UCSD-AML1 (cell line): Measurements from ENCODE around the gene OLFM1.

Experiments
- DNase-seq: peaks from one replicate; lab custom pipeline; 2025; ENCODE audit not compliant: unreplicated experiment; lab: John Stamatoyannopoulos, UW

OLFM1 gene

DNA sequence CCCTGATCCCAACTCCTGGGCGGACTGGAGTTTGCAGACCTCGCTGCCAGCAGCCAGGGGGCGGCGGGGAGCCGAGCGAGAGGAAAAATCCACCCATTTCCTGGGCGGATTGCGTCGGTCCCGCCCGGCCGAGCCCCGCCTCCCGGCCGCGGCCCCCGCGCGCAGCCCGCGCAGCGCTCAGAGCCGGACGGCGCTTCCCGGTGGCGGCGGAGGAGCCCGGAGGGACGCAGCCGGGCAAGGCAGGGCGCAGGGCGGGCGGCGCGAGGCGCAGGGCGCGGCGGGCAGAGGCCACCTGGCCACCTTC, at the start of gene OLFM1:
Gene OLFM1, plus strand, starts transcription at position 180 of the 304 bp plus-strand sequence. CDS start 322 bp downstream, outside the sequence.
- peak; percentile 40 for DNase-seq

DNA sequence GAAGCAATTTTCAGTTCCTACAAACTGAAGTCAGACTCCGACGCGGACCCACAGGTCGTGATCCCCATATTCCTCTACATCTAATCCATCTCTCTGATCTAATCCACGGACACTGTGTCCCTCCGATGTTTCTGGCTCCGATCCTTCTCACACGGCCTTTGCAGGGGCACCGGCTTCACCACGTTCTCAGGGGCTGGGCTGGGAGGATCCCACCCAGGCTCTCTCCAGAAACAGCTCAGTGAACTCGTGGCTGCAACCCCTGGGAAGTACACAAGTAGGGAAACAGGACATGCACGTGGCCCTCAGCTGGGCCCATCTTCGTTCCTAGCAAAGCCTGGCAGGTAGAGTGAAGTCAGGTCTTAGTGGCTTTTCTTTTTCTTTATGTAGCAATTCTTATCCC, 49.1 kb upstream of the OLFM1 start:
- no peak for DNase-seq

DNA sequence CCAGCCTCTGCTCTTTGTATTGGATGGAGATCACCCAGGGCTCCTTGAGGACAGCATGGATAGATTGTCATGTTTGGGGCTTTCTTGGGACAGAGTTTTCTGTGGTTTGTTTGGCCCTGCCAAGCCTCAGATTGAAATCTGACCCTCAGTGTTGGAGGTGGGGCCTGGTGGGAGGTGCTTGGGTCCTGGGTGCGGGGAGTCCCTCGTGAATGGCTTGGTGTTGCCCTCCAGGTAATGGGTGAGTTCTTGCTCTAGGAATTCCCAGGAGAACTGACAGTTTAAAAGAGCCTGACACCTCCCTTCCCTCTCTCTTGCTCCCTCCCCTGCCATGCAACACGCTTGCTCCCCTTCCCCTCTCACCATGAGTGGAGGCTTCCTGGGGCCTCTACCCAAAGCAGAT, 48.6 kb upstream of the OLFM1 start:
- DNase-seq = no peak

DNA sequence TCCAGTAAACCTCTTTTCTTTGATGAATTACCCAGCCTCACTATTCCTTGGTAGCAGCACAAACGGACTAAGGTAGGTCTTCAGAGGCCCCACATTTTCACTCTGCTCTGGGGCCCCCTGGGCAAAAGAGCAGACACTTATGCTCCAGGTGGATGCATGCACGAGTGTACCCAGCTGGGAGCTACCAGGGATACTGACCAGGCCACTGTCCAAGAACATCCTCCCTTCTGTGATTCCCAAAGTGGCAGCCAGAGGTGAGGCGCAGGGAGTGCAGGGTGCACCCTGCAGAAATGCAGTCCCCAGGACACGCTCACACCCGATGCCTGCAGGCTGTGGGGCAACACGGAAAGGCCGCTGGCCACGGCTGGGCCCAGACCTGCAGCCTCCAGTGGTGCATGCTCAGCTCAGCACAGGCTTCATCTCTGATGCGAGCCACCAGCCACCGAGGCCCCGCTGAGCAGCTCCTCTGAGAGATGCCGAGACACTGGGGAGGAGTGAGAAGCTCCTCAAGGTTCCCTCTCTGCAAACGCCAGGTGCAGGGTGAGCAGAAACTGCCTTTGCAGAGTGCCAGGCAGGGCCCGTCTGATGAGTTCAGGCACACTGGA, 48.1 kb upstream of the OLFM1 start:
- DNase-seq = no peak

DNA sequence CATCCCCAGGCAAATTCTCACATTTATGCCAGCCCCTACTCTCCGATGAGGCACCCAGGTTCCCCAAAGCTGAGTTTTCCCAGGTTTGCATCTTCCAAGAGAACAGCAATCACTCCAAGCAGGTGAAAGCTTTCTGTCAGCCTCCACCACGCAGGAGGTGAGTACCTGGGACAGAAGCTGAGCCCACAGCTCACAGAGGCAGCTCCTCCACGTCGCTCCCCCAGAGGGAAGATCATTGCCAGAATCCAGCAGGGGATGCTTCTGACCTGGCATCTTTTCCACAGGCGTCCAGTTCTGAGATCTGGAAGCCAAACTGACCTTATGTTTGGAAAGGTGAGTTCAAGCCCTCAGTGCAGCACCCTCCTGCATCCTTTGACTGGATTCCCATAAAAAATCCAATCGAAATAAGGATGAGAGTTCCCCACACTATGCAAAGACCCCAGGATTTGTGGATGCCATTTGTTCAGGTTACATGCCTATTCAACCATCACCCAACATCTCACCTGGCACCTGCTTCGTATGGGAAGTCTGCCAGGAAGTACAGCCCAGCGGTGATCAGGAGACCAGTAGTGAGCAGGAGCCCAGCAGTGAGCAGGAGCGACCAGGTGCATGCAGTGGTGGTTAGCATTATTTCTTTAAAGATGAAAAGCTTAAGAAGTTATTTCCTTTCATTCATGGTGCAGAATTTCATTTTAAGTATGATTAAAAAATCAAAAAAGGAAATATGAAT, 47.4 kb upstream of the OLFM1 start:
- no peak for DNase-seq

DNA sequence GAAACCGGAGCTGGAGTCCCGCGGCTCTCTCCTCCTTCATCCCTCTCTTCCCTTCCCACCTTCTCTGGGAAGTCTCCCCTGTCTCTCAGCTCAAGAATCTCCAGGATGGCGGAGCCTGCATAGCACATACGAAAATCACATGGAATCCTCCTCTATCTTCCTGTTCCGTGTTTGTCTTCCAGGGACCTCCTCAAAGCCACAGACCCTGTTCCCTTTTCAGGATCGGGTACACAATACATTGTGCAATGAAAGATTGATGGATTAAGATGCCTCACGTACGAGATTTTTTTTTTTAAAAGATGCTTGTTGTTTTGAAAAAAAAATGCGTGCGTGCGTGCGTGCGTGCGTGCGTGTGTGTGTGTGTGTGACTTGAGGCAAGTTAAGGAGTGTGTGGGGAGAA, 46.6 kb upstream of the OLFM1 start:
- DNase-seq = no peak

DNA sequence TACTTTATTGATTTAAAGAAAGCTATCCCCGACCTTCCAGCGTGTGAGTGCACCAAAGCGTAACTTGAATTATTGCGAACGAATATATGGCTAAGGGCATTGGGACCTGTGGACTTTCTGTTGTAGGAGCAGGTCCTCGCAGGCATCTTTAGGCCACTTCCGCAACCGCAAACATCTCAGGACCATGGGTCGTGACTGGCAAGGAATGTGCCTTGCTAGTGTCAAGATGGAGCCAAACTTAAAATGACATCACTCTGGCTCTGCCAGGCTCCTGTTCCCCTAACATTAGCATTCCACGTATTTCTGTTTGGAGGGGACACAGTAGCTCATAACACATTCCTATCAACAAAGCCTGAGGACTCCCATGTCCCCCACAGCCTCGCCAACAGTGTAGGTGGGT, 44.1 kb upstream of the OLFM1 start:
- DNase-seq = no peak

DNA sequence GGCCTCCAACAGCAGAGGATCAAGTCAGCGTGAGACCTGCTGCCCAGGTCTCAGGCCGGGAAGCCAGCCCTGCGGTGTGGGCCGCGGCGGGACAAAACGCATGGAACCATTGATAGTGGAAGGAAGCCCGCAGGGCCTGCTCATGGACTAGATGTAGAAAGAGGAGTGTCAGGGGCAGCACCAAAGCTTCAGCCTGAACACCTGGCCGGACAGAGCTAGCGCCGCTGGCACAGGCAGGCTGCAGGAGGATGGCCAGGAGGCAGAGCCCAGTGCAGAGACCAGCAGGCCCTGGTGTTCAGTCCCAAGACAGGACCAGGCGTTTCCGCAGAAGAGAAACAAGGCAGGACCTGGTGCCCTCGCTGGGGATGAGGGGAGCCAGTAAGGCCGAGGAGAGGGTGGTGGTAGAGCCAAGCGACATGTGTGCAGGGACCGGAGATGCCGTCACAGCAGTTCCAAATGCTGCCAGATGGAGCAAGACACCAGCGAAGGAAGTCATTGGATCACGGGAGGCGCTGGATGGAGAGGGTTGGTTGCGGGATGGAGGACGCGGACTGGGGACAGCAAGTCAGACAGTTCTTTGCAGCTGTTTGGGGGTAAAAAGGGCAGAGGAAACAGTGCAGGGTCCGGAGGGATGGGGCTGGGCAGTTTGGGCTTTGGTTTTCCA, 42.1 kb upstream of the OLFM1 start:
- DNase-seq = no peak

DNA sequence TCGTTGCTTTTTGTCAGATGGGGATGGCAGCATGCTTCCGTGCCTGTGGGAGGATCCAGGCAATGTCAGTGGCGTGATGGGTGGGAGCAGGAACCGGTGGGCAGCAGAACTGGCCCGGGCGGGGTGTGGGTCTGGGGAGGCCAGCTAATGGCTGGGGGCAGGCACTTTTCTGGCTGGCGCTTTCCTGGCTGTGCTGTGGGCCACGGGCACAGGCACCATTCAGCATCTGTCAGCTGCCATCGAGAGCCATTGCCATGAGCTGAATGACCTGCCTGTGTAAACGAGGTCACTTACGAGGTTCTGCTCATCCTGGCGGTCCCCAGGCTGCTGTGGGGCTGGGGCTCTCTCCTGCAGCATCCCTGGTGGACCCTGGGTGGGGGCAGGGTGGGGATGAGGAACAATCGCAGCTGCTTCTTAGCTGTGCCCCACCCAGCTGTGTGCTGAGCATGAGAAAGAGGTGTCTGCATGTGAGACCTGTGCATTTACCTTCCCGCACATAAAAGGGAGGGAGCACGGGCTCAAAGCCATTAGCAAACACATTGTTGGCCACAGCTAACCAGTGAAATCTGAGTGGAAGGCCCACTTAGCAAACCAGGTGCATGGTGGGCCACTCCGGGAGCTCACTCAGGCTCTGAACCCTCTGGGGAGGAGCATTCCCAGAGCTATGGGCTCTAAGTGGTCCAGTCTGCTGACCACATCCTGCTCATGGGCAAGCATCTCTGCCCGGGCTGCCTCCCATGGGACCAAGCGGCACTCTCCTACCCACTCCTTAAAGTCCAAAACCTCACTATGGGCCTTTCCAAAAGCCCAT, 41.3 kb upstream of the OLFM1 start:
- DNase-seq = no peak

DNA sequence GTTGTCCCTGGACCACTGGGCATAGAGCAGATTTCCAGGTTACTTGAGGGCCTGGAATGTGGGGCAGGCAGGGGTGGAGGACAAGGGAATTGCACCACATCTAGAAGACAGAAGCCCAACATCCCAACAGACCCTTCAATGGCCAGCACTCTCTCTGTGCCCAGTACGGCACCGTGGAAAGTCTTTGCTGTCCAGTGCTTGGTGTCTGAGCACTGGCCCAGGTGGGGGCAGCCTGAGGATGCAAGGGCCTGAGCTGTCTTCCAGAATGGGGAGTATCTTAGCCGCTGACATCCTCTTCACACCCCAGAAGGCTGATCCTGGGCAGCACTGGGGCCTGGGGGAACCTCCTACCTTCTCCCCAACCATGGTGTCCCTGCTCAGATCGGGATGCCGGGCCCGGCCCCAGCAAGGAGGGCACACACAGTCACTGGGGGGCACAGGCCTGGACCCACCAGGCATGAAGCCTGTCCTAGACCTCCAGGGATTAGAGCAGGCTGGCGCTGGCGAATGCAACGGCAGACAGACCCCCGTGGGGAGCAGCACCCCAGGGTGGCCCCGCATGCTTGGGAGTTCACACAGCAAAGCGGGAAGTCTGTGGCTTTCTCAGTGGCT, 40.6 kb upstream of the OLFM1 start:
- DNase-seq = peak; percentile 23

DNA sequence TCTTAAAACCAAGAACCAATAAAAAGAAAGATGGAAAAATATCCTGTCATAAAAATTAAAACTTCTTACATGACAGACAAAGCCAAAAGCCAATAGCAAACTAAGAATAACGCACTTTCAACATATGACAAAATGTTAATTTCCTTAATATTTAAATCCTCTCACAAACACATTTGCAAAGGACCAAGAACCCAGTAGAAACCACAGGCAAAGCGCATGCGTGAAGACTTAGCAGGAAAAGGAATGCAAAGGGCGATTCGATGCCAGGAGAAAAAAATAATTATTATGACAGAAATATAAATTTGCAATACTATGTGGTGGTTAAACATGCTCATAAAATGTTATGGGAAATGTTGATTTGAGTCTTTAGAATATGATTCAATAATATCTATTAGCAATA, 39.9 kb upstream of the OLFM1 start:
- DNase-seq = no peak

DNA sequence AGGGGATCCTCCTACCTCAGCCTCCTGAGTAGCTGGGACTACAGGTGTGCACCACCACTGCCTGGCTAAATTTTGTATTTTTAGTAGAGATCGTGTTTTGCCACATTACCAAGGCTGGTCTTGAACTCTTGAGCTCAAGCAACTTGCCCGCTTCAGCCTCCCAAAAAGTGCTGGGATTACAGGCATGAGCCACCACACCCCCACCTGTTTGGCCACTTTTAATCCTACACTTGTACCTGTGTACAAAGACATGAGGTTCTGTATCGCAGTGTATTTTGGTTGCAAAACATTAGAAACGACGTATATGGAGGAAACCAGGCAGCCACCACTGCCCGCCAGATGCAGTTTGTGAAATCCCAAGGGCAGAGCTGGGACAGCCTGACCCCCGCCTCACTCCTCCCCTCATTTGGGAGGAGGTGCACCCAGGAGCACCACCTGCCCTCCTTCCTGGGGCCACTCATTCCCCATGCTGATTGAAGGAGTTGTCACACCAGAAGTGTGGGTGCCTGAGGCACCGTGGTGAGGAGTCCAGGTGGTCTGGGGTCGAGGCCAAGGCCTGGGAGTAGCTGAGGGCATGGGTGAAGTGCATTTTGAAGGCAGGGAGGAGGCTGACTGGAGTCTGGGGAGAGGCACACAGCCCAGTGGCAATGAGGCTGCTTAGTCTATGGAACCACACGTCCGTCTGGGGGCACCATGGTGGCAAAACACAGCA, 39.3 kb upstream of the OLFM1 start:
- DNase-seq = no peak

DNA sequence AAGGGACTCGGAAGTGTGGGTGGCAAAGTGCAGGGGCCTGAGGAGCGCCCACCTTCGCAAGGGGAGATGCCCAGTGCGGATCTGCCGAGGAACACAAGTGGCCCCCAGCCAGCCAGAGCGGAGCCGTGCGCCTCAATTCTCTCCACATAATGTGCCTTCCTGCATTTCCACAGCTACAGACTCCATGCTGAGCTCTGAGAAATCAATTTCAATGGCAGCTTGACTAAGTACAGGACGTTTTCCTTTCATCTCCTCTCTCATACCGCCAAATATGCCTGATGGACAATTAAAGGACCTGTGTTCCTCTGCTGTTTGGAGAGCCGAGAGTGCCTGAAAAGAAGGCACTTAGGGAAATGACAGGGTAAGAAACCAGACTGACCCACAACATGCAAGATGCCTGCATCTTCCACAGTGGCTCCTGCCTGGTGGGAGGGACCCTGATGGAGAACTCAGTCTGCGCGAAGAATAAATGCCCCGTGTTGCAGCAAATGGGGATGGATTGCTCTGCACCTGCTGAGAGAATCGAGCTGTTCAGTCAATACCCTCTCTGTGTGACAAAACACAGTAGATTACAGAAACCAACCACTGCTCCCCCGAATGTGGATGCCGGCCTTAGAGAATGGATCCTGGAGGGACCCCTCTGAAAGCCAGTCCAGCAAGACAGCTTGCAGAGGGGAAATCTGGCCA, 38.6 kb upstream of the OLFM1 start:
- no peak for DNase-seq

DNA sequence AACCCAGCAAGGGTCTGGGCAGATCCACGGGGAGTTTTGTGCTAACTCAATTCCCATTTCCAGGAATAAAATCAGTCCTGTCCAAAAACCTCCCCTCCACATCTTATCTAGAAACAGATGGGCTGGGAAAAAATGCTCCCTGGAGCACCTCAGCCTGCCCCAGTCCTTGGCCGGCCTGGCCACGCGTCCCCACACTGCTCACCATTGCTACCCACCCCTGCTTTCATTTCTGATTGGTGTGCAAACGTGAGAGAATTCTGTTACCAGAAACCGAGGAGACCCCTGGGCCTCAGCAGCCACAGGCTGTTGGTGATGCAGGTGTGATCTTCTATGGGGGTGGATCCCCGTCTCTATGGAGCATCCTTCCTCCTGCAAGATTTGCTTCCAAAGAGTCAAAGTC, 38.0 kb upstream of the OLFM1 start:
- DNase-seq = no peak

DNA sequence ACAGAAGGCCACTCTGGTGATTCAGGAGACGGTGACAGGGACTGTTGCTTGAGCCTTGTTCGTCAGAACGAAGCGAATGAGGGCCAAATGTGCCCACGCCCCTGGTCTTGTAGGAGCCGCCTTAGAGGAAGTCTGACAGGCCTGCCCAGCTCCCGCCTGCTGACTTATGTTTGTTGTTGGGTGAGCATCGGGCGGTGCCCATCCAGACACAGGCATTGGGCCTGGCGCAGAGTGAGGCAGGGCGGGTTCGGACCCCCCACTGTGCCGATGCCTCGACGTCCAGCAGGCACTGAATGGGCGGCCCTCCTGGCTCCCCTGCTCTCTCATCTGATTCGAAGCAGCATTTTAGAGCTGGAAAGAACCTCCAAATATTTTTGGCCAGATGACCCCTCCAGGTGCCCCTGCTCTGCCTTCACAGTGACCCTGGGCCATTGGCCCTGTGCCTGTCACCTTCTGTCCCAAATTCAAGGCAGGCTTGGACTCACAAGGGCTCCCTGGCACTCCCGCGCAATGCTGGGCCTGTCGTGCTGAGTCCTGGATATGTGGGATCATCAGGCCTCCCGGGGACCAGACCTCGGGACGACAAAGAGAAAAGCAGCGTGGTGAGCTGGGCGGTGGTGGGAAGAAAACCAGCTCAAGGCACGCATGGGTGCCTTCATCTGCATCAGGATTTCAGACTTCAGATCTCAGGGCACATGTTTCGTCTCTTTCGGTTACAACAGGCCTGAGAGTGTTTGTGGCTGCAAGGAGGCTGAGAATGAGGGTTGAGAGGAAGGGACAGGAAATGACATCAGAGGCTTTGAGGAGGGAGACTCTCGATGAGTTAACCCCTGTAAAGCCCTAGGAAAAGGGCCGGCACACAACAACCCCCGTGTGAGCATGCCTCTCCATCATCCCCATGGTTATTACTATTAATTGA, 37.1 kb upstream of the OLFM1 start:
- no peak for DNase-seq

DNA sequence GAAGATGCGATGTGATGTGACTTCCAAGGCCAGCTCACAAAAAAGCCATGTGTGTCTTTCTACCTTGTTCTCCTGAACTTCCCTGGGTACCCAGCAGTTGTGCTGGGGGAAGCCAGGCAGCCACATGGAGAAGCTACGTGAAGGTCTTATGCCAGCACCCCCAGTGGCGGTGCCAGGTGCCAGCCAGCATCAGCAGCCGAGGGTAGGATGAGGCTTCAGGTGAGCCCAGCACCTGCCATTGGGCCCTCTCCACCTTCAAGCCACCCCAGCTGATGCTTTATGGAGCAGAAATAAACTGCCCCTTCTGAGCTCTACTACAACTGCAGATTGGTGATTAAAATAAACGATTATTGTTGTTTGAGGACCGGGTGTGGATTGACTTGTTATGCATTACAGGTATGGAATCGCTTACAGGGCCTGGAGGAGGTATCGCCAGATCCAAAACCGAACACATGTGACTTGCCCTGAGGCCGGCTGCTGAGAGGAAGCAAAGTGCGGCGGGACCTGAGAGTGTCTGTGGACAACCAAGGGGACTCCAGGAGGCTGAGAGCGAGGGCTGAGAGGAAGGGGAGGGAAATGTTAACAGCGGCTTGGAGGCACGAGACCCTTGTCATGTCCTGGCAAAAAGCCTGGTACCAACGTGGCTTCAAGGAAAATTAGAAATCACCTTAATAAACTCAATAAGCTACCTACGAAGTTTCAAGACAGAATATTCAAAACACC, 36.0 kb upstream of the OLFM1 start:
- DNase-seq = no peak

DNA sequence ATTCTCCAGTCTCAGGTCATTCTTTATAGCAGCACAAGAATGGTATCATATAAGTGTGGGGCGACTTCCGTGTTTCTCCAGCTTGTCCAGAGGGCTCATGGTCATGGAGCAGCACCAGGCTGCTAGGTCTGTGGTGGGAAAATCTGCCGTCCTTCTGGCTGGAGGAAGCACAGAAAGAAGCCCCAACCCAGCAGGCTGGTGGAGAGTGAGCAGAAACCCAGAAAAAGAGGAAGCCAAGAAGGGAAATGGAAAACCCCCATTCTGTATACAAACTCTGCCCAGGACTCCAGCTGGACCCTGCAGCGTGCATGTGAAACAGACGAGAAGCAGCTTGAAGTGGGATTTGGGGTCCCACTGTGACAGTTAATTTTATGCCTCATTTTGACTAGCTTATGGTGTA, 34.3 kb upstream of the OLFM1 start:
- DNase-seq = peak; percentile 50

DNA sequence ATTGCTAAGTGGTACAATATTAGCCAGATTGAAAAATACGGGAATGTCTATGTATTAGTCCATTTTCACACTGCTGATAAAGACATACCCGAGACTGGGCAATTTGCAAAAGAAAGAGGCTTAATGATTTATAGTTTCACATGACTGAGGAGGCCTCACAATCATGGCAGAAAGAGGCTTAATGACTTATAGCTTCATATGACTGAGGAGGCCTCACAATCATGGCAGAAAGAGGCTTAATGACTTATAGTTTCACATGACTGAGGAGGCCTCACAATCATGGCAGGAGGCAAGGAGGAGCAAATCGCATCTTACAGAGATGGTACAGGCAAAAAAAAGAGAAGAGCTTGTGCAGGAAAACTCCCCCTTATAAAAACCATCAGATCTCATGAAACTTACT, 32.3 kb upstream of the OLFM1 start:
- DNase-seq = no peak
